Adrenal gland (tissue), 5 donors: ENCODE results near the gene APBB2.

ENCODE experiments used
- CTCF ChIP-seq, 6 experiments: fragments of 450-650 bp in 4 of 6; fragments of 200-600 bp in 2 of 6; sonication (generic) in 1 of 6; IDR thresholded peaks; 1 replicate in 5 of 6; 2 replicates in 1 of 6; pipeline versions ENCODE4 v1.5.1 to v1.8.0; 2016 to 2021; ENCODE audit warnings: antibody characterized with exemption in 6 of 6, mild to moderate bottlenecking in 2 of 6, moderate library complexity in 1 of 6
- POLR2A ChIP-seq, 2 donors: fragments of 450-650 bp; IDR thresholded peaks; one replicate each; pipeline ENCODE4 v1.6.1; 2017; ENCODE audit warnings: antibody characterized with exemption in 2 of 2, mild to moderate bottlenecking in 2 of 2, moderate library complexity in 1 of 2
- donor health status: DM: no; HTN: no; CAD: no.

GRCh38 chr4:40978548-40978947 is 235.8 kb downstream of the APBB2 start:
- TF ChIP-seq CTCF (IDR thresholded peaks at IDR 0.05) (no peak), POLR2A (IDR thresholded peaks at IDR 0.05) (no peak)
